ENCODE measurements around the gene URGCP.
"Not testable (repeated sequence)": the region's sequence is repeated elsewhere in the genome, so short reads cannot be mapped to it uniquely, and the experiment has no call there.

The URGCP gene

DNA sequence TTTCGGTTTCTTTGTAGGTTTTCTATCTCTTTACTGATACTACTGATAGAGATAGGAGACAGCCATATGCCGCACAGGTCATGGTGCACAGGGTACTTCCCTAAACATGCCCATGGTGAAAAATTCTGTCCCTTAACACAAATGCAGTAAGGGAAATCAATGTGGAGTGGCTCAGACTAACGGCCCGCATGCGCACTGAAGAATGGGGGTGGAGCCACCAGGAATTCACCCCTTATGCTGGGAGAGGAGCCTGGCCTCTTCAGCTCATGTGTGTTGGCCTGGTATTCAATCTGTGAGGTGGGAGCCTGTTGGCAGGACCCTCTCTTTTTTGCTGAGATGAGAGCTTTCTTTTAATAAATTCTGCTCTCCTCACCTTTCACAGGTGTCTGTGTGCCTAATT, 8.4 kb upstream of the URGCP start:
- no peak for DNase-seq (ENCODE audit: low spot score)

GRCh38 chr7:43905956-43906330, 453 bp downstream of the URGCP start:
- peak; percentile 84 for DNase-seq (ENCODE audit: low spot score)

- DNase-seq (ENCODE audit: low spot score) = no peak
These were observed 1.0 kb downstream of the URGCP start for GRCh38 chr7:43905209-43905946.

- DNase-seq (ENCODE audit: low spot score) = no peak
These were observed 1.7 kb downstream of the URGCP start for GRCh38 chr7:43904533-43905208.

DNA sequence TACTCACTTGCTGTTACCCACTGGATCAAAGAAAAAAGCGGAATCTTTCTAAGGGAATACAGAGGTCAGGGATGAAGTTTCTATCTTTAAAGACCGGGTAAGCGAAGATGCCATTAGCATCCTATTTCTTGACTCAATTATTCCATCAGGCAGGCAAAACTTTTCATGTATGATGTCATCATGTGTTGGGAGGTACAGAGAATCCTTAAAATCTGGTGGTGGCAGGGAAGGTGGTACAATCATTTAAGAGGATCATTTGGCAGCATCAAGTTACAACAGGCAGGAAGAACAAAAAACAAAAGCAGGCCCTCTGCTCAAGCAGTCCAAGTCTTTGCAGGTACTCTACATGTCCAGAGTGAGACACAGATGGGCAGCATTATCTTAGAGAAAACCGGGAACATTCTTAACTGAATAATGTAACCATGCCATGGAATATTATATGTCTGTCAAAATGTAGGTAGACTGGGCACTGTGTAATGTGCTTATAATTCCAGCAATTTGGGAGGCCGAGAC, 3.8 kb downstream of the URGCP start:
- no peak for DNase-seq (ENCODE audit: low spot score)

DNA sequence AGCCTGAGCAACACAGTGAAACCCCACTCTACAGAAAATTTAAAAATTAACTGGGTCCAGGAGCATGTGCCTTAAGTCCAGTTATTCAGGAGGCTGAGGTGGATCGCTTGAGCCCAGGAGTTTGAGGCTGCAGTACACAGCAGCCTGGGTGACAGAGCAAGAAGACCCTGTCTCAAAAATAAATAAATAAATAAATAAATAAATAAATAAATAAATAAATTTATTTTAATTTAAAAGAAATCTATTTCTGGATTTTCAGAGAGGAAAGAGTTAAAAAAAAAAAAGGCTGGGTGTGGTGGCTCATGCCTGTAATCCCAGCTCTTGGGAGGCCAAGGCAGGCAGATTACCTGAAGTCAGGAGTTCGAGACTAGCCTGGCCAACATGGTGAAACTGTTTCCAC, 7.8 kb downstream of the URGCP start:
- not testable (repeated sequence) for DNase-seq (ENCODE audit: low spot score)

- no peak for DNase-seq (ENCODE audit: low spot score)
These were observed 10.5 kb downstream of the URGCP start for GRCh38 chr7:43895847-43896415.

- no peak for DNase-seq (ENCODE audit: low spot score)
These were observed 15.1 kb downstream of the URGCP start for GRCh38 chr7:43891069-43891955.

GRCh38 chr7:43890468-43890867, 15.9 kb downstream of the URGCP start:
- no peak for DNase-seq (ENCODE audit: low spot score)

DNA sequence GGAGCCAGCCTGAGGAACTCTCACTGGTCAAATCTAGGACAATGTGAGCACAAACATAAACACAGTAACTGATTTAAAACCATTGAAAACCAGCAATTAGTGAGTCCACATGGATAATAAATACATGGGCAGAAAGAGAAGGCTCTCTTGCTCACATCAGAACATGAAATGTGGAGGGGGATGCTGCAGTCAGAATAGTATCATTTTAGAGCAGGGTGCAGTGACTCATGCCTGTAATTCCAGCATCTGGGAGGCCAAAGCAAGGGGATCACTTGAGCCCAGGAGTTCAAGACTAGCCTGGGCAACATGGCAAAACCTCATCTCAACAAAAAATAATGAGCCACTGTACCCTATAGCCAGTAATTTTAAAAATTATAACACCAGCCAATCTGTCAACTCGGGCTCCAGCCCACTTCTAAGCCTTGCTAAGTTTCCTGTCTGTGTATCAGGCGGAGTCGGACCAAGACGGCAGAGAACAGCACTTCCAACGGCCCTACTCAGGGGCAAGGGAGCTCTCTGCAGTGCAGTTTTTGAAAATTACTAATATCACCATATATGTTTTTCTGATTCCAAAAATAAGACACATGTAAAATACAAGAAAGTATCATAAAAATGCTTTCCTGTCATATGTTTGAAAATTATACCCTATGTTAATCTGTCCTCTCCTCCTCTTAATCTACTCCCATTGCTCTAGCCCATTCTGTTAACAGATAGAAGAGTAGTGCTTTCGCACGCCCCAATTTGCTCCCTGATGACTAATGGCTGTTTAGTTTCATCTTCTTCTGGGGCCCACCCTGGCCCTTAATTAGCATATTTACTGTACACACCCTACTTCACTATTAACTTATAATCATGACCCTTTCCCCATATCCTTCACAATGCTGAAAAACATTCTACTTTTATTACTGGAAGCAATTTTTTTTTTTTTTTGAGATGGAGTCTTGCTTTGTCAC, 17.1 kb downstream of the URGCP start:
- DNase-seq (ENCODE audit: low spot score) = no peak

DNA sequence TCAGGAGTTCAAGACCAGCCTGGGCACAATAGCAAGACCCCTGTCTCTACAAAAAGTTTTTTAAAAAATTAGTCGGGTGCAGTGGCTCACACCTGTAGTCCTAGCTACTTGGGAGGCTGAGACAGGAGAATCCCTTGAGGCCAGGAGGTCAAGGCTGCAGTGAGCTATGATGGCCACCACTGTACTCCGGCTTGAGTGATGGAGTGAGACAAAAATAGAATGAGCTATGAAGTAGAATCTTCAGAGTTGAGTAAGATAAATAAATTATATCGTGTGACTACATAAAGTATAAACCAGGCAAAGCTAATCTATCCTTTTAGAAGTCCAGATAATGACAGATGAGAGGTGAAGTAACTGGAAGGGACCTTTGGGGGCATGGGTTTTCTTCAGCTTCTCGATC, 21.8 kb downstream of the URGCP start:
- no peak for DNase-seq (ENCODE audit: low spot score)

DNA sequence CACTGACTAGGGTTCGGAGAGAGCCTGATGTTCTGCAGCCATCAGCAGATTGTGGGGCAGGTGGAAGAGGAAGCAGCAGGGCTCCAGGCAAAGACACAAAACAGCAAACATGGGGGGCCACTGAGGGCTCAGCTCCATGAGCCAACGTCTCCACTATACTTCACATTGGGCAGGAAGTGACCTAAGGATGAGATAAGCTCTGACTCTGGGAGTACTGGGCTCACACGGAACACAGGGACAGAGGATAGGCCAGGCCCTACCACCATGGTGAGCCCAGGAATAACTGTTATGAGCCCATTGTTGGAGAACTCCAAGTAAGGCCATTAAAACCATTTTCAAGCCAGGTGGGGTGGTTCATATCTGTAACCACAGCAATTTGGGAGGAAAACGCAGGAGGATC, 22.2 kb downstream of the URGCP start:
- no peak for DNase-seq (ENCODE audit: low spot score)

GRCh38 chr7:43880596-43880995, 25.8 kb downstream of the URGCP start:
- DNase-seq (ENCODE audit: low spot score) = no peak

GRCh38 chr7:43879477-43879876, 26.9 kb downstream of the URGCP start:
- no peak for DNase-seq (ENCODE audit: low spot score)

DNA sequence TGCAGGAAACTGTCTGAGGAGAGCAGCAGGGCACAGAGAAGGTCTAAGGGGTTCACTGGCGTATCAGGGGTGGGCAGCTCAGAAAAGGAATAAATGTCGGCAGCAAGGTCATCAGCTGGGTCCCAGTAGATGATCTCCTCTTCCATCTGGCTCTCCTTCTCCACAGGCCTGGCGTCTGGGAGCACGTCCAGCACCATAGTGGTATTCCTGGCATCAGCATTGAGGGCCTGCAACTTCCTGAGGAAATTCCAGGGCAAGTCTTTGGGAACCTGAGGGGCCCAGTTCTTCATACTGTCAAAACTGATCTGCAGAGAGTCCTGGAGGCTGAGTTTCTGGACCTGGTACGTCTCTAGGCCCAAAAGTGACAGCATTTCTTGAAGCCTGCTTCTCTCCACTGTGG, 27.5 kb downstream of the URGCP start:
- no peak for DNase-seq (ENCODE audit: low spot score)

GRCh38 chr7:43877968-43878864, 28.2 kb downstream of the URGCP start:
- no peak for DNase-seq (ENCODE audit: low spot score)

- DNase-seq (ENCODE audit: low spot score) = no peak
These were observed 29.2 kb downstream of the URGCP start for GRCh38 chr7:43876976-43877745.

- DNase-seq (ENCODE audit: low spot score) = no peak
These were observed 30.2 kb downstream of the URGCP start for GRCh38 chr7:43876241-43876640.

GRCh38 chr7:43873300-43873699, 33.1 kb downstream of the URGCP start:
- DNase-seq (ENCODE audit: low spot score) = no peak
